Retinal pigment epithelial cell (primary cell): ENCODE measurements around the gene NPHP4.
"Not testable (repeated sequence)": the region's sequence is repeated elsewhere in the genome, so short reads cannot be mapped to it uniquely, and the experiment has no call there.

Experiments
- DNase-seq: peaks from one replicate; pipeline ENCODE4 v3.0.0-alpha.2; 2010; ENCODE audit warnings: low read depth
- H3K4me3 ChIP-seq: 2 replicates; pipeline ENCODE4 v1.5.1; 2011; ENCODE audit warnings: mild to moderate bottlenecking, low read length, control low read depth, moderate library complexity
- TF ChIP-seq, protein P1 (sequence below): conservative IDR thresholded peaks from 2 replicates; pipeline ENCODE4 v1.5.1; 2011; ENCODE audit warnings: low read depth, low read length, control low read depth, inconsistent platforms

The NPHP4 gene

DNA sequence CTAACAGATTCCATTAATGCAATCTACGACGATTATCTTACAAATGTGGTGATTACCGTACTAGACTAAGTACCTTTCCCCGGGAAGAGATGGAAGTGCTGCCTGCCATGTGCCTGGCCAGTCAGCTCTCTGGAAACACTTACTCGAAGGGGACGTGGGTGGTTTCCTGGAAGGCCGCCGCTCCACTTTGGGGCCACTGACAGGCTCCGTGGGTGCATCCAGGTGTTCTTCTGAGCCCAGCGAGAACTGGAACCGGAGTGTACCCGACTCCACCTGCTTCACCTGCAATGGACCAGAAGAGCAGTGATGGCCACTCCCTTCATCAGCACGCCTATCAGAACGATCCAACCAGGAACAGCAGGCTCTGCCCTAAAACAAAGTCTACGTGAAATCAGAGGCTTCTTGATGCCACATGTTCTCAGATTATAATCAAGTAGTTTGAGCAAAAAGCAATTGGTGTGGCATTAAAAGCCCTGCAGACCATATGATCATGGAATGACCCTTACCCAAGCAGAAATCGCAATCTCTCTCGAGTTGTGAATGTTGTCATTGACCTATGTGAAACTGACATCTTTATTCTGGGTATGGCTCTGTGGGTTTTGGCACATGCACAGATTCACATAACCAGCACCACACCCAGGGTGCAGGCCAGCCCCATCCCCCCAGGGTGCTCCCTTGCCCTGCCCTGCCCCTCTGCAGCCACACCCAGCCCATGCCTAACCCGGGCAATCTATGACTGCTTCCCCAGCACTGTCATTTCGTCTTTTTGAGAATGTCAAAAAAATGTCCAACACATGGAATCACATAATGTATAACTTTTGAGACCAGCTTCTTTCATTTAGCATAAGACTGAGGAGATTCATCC is 64.5 kb downstream of the NPHP4 start:
- TF ChIP-seq, protein P1, sequence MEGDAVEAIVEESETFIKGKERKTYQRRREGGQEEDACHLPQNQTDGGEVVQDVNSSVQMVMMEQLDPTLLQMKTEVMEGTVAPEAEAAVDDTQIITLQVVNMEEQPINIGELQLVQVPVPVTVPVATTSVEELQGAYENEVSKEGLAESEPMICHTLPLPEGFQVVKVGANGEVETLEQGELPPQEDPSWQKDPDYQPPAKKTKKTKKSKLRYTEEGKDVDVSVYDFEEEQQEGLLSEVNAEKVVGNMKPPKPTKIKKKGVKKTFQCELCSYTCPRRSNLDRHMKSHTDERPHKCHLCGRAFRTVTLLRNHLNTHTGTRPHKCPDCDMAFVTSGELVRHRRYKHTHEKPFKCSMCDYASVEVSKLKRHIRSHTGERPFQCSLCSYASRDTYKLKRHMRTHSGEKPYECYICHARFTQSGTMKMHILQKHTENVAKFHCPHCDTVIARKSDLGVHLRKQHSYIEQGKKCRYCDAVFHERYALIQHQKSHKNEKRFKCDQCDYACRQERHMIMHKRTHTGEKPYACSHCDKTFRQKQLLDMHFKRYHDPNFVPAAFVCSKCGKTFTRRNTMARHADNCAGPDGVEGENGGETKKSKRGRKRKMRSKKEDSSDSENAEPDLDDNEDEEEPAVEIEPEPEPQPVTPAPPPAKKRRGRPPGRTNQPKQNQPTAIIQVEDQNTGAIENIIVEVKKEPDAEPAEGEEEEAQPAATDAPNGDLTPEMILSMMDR = no peak
- no peak for DNase-seq
- H3K4me3 ChIP-seq = no peak overlapping the region

DNA sequence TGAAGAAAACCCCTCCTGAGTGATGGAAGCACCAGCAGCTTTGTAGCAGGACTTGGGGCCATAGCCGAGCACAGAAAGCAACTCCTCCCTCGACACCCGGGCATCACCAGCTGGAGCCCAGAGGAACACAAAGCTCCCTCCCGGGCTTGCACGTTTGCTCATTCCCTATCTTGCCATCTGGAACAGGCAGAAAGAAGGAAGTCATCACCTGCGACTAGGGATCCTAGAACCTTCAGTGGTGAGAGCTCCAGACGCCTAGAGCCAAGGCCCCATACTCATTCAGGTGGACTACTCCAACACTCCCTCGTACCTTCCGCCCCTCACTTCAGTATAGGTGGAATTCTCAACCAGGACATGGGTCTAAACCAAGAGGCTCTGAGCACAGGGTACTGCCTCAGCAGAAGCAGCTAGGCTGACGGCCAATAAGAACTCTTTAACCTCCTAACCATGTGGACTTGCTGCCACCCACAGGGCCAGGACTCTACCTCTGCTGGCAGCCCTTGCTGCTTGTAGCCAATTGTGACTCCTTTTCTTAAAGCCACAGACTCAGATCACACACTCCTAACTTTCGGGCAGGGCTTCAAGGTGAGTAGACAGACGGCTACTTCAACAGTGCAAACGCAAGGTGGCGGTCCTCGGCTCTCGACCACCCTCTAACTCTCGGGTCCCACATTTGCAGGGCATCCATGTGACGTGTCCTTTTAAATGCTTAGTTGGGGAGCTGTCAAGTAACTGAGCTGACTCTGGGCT is 65.4 kb downstream of the NPHP4 start:
- DNase-seq = no peak
- H3K4me3 ChIP-seq = no peak overlapping the region
- TF ChIP-seq, protein P1 = no peak

DNA sequence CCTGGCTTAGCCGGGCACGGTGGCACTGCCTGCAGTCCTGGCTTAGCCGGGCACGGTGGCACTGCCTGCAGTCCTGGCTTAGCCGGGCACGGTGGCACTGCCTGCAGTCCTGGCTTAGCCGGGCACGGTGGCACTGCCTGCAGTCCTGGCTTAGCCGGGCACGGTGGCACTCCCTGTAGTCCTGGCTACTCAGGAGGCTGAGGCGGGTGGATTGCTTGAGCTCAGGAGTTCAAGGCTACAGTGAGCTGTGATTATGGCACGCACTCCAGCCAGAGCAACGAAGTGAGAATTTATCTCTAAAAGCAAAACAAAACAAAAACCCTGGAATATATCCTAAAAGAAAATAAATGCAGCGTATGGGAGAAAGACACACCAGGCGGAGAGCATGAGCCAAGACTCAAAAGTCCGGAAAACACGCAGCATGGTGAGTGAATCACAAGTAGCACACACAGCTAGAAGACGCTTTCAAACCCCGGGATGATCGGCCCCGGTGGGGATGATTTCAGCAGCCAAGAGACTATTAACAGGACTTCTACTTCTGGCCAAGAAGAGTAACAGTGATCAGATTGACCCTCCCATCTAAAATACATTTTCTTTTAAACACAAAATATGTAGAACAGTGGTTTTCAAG is 69.4 kb downstream of the NPHP4 start:
- not testable (repeated sequence) for DNase-seq, H3K4me3 ChIP-seq

DNA sequence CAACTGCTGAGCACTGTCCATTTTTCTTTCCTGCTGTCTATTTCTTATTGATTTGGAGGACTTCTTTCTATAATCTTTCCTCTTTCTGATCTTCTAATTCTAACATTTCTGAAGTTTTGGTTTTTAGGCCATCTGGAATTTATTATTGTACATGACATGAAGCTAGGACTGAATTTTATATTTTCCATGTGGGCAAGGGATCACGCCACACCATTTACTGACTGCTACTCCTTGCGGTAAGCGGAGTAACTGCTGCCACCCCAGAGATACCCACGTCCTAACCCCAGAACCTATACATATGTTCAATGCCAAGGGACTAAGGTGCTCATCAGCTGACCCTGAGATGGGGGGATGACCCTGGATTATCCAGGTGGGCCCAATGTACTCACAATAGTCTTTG is 70.6 kb downstream of the NPHP4 start:
- TF ChIP-seq, protein P1 = no peak
- no peak overlapping the region for H3K4me3 ChIP-seq
- no peak for DNase-seq

DNA sequence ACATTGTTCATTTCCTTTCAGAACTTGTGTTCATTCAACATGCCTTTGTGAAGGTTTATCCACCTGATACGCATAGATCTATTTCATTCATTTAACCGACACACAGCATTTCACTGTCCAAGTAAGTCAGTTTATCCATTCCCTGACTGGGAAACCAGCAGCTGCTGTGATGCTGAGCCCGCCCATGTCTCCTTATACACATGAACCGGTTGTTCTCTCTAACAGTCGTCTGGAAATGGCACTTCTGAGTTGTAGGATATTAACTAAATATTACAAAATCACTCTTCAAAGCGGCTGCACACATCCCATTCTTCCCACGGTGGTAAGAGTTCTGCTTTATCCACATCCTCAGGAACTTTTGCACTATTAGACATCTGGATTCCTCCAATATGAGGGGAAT is 71.1 kb downstream of the NPHP4 start:
- H3K4me3 ChIP-seq = no peak overlapping the region
- no peak for DNase-seq
- TF ChIP-seq, protein P1 = no peak

DNA sequence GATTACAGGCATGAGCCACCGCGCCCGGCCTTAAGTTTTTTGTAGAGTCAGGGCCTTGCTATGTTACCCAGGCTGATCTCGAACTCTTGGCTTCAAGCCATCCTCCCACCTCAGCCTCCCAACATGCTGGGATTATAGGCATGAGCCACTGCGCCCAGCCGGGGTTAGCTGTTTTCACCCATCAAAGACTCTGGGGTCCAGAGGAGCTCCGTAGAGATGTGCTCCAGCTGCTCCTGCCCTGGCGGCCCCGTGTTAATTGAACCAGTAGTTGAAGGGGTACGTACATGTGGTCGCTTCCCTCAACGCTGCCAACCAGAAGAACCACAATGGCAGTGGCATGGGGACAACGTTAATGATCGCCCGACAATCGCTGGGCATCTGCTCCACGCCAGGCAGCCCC is 72.0 kb downstream of the NPHP4 start:
- no peak overlapping the region for H3K4me3 ChIP-seq
- DNase-seq = no peak
- TF ChIP-seq, protein P1 = no peak

DNA sequence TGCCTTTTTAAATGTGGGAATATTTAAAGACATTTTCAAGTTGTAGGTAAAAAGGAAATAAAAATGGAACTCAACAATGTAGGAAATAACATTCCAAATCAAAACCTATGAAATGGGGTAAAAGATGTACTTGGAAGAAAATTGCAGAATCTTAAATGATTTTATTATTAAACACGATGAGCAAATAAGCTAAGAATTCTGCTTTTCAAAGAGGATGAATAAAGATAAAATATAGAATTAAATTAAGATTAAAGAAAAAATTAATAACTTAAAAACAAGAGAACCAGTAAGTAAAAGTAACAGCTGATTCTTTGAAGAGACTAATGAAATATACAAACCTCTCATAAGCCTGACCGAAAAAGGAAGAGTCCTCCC is 74.0 kb downstream of the NPHP4 start:
- TF ChIP-seq, protein P1 = no peak
- H3K4me3 ChIP-seq = no peak overlapping the region
- DNase-seq = no peak
